MCF 10A (cell line): Measurements from ENCODE around the gene DHX34. TPM values are rescaled to one million over a fixed set of nuclear protein-coding genes. Genes with fewer than 3 reads are reported as not detected.

Source experiments
- BruUV-seq: library from RNA; stranded (reverse); fragments of 400-500 nt; replicated peaks from 2 replicates; lab custom pipeline; 2021; lab: Mats Ljungman, UMichigan
- CTCF ChIA-PET: fragments of 300-600 bp; sonication (Branson Sonifier 250); formaldehyde crosslinking; extraction: SDS; loops from one replicate; lab custom pipeline; 2021; ENCODE audit warnings: antibody characterized with exemption, inconsistent platforms; lab: Yijun Ruan, JAX
- POLR2A ChIA-PET: fragments of 300-600, 350-650 bp; sonication (Branson Sonifier 250); formaldehyde crosslinking; extraction: SDS; loops from one replicate; lab custom pipeline; 2020; ENCODE audit warnings: antibody characterized with exemption, inconsistent platforms; lab: Yijun Ruan, JAX
- DNase-seq: peaks from one replicate; pipeline ENCODE4 v3.0.0-alpha.2; 2018; ENCODE audit not compliant: unreplicated experiment
- H3K27ac Mint-ChIP-seq: one replicate; pipeline ENCODE4 v1.8.0; 2022; ENCODE audit warnings: mild to moderate bottlenecking, low read depth, mixed read lengths; ENCODE audit not compliant: unreplicated experiment
- H3K27me3 Mint-ChIP-seq: one replicate; pipeline ENCODE4 v1.8.0; 2022; ENCODE audit warnings: mixed read lengths; ENCODE audit not compliant: insufficient read depth, unreplicated experiment
- H3K36me3 Mint-ChIP-seq: one replicate; pipeline ENCODE4 v1.8.0; 2022; ENCODE audit warnings: mild to moderate bottlenecking, moderate library complexity, mixed read lengths; ENCODE audit not compliant: insufficient read depth, unreplicated experiment
- H3K4me1 Mint-ChIP-seq: one replicate; pipeline ENCODE4 v1.8.0; 2022; ENCODE audit warnings: mixed read lengths; ENCODE audit not compliant: insufficient read depth, unreplicated experiment
- H3K4me3 Mint-ChIP-seq: one replicate; pipeline ENCODE4 v1.8.0; 2022; ENCODE audit warnings: mild to moderate bottlenecking, moderate library complexity, mixed read lengths; ENCODE audit not compliant: unreplicated experiment
- H3K9me3 Mint-ChIP-seq: one replicate; pipeline ENCODE4 v1.8.0; 2022; ENCODE audit warnings: mixed read lengths; ENCODE audit not compliant: unreplicated experiment
- intact Hi-C: fragments of 100-400 bp; cut with micrococcal nuclease; formaldehyde crosslinking; loops from 2 replicates; pipeline ENCODE4 v1.14.1; 2022
- total RNA-seq: library from RNA; stranded (reverse); gene quantifications from 2 replicates; pipeline ENCODE4 v1.2.3, GENCODE V29; 2022
- TF ChIP-seq, protein P1 (sequence below): fragments of 200-600 bp; IDR thresholded peaks from one replicate; pipeline ENCODE4 v1.8.0; 2022; ENCODE audit warnings: antibody characterized with exemption, mild to moderate bottlenecking; ENCODE audit not compliant: unreplicated experiment

The DHX34 gene
- total RNA-seq, 1 experiment from 2014 or later = 34.7 TPM

DNA sequence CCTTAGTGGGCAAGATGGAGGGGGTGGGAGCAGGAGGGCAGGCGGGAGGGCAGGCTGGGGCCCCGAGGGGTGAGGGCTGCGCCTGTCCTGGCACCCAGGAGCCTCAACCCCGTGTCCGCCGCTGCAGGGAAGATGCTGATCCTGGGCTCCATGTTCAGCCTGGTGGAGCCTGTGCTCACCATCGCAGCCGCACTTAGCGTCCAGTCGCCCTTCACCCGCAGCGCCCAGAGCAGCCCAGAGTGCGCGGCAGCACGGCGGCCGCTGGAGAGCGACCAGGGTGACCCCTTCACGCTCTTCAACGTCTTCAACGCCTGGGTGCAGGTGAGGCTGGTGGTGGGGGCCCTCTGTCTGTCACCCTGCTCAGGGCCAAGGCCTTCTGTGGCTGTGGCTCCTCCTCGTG, 23.5 kb downstream of the DHX34 start:
- no peak overlapping the region for H3K27ac Mint-ChIP-seq
- no peak for DNase-seq
- H3K9me3 Mint-ChIP-seq = no peaks in the 10 kb centered on the region
- intact Hi-C loops = no loop called here
- ChIA-PET CTCF (interaction anchor here (0.5 kb wide), 1 partner anchor 644 kb away, joined by 3 read pairs; no protein-coding TSS in a partner anchor), POLR2A (no interaction called here)
- no peak overlapping the region for H3K4me3 Mint-ChIP-seq
- peaks cover 74% of the 10 kb centered on the region for H3K36me3 Mint-ChIP-seq
- peaks cover 14% of the 10 kb centered on the region for H3K4me1 Mint-ChIP-seq
- no peaks in the 10 kb centered on the region for H3K27me3 Mint-ChIP-seq
- BruUV-seq = no TSS peak
- TF ChIP-seq, protein P1, sequence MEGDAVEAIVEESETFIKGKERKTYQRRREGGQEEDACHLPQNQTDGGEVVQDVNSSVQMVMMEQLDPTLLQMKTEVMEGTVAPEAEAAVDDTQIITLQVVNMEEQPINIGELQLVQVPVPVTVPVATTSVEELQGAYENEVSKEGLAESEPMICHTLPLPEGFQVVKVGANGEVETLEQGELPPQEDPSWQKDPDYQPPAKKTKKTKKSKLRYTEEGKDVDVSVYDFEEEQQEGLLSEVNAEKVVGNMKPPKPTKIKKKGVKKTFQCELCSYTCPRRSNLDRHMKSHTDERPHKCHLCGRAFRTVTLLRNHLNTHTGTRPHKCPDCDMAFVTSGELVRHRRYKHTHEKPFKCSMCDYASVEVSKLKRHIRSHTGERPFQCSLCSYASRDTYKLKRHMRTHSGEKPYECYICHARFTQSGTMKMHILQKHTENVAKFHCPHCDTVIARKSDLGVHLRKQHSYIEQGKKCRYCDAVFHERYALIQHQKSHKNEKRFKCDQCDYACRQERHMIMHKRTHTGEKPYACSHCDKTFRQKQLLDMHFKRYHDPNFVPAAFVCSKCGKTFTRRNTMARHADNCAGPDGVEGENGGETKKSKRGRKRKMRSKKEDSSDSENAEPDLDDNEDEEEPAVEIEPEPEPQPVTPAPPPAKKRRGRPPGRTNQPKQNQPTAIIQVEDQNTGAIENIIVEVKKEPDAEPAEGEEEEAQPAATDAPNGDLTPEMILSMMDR = no peak

DNA sequence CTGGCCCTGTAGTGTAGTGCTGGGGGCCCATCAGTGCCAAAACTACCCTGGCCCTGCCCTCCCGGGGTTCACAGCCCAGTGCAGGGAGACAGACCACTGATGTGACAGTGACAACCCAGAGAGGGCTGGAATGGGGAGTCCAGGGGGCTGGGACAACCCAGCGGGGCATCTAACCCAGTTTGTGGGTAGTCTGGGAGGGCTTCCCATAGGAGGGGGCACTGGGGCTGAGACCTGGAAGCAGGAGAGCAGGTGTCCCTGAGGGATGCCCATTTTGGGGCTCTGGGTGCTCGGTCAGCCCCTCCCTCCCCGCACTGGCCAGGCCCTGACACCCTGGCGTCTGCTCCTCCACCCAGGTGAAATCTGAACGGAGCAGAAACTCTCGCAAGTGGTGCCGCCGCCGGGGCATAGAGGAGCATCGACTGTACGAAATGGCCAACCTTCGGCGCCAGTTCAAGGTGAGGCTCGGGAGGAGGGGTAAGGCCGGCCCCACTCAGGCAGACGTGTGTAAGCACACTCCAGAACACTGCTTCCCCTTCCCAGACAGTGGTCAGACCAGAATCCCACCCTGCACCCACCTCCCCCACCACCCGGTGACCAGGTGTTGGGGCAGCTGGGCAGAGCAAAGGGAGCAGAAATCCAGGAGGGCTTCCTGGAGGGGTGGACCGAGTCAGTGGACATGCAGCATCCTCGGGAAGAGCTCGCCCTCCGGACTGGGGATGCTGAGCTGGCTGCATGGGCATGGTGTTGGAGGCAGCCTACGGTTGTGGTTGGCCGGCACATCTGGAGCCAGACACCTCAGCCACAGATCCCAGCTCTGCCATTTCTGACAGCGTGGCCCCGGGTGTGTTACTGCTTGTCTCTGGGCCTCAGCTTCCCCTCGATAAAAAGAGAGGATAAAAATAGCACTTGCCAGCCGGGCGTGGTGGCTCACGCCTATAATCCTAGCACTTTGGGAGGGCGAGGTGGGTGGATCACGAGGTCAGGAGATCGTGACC, 24.4 kb downstream of the DHX34 start:
- no TSS peak for BruUV-seq
- Mint-ChIP-seq H3K27me3 (no peaks in the 10 kb centered on the region), H3K36me3 (peaks cover 72% of the 10 kb centered on the region), H3K27ac (no peak overlapping the region), H3K4me3 (no peak overlapping the region), H3K4me1 (peaks cover 14% of the 10 kb centered on the region), H3K9me3 (no peaks in the 10 kb centered on the region)
- ChIA-PET CTCF (interaction anchor here (0.8 to 1.2 kb wide), 2 partner anchors 18 to 25 kb away, joined by 3 to 4 read pairs; partner anchors contain the start of gene DHX34), POLR2A (interaction anchor here (1.2 kb wide), 1 partner anchor 9 kb away, joined by 3 read pairs; no protein-coding TSS in a partner anchor)
- intact Hi-C loops = no loop called here
- TF ChIP-seq, protein P1 = no peak
- no peak for DNase-seq

DNA sequence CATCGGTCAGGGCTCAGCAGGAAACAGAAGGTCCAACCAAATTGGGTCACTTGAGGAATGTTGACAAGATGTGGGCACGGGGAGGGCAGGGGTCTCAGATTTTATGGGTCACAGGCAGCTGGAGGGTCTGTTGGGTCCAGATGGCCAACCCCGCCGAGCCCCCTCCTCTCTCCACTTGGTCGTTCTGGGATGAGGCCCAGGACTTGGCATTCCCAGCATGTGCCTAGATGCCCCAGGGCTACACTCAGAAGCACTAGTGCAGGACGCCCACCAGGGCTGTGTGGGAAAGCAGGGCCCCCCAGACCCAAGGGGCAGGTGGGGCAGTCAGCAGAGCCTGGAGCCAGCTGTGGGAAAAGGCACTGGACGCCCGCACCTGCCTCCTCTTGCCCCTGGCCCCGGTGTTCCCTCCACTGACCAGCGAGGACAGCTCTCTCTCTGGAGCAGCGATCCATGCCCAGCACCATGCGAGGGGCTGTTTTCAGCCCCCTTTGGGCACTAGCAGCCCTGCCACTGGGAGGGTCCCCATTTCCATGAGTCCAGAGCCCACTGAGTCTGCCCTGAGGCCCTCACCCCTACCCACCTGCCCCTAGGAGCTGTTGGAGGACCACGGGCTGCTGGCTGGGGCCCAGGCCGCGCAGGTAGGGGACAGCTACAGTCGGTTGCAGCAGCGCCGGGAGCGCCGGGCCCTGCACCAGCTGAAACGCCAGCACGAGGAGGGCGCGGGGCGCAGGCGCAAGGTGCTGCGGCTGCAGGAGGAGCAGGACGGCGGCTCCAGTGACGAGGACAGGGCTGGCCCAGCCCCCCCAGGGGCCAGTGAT, 26.0 kb downstream of the DHX34 start:
- Mint-ChIP-seq H3K36me3 (peaks cover 72% of the 10 kb centered on the region), H3K27me3 (no peaks in the 10 kb centered on the region), H3K9me3 (no peaks in the 10 kb centered on the region), H3K4me1 (peaks cover 4% of the 10 kb centered on the region), H3K4me3 (no peak overlapping the region), H3K27ac (no peak overlapping the region)
- intact Hi-C loops = no loop called here
- TF ChIP-seq, protein P1 = no peak
- no peak for DNase-seq
- CTCF ChIA-PET = interaction anchor here (0.6 to 1.6 kb wide), 3 partner anchors 16 to 77 kb away, joined by 3 to 9 read pairs (median 4); no protein-coding TSS in a partner anchor
- POLR2A ChIA-PET = interaction anchor here (1.2 kb wide), 1 partner anchor 8 kb away, joined by 3 read pairs; no protein-coding TSS in a partner anchor
- BruUV-seq = no TSS peak
